K562 (cell line): Measurements from ENCODE around the gene HLCS. TPM values are rescaled to one million over a fixed set of nuclear protein-coding genes. Genes with fewer than 3 reads are reported as not detected.

Experiments used
- ARID4B ChIP-seq: sonication (generic); formaldehyde crosslinking; IDR thresholded peaks from 2 replicates; pipeline ENCODE4 v1.8.0; 2022; ENCODE audit warnings: mild to moderate bottlenecking, missing genetic modification reagents
- BMI1 ChIP-seq: fragments of 150-350 bp; IDR thresholded peaks from 2 replicates; pipeline ENCODE4 v1.6.1; 2014; ENCODE audit warnings: low read length
- CHD1 ChIP-seq: fragments of 200-600 bp; sonication (generic); IDR thresholded peaks from one replicate; pipeline ENCODE4 v1.6.1; 2012; ENCODE audit warnings: mild to moderate bottlenecking, moderate library complexity, low read length, inconsistent platforms
- DACH1 ChIP-seq: fragments of 450-650 bp; IDR thresholded peaks from 2 replicates; pipeline ENCODE4 v1.6.1; 2018; ENCODE audit not compliant: partially characterized antibody
- ETV6 ChIP-seq, 3 experiments: fragments of 150-350 bp in 1 of 3; sonication (generic) in 1 of 3; formaldehyde crosslinking in 1 of 3; IDR thresholded peaks; 2 replicates each; pipeline versions ENCODE4 v1.6.1 to v1.8.0; 2014 to 2022; ENCODE audit warnings: borderline replicate concordance in 2 of 3, low read depth in 2 of 3, antibody characterized with exemption in 1 of 3, low read length in 1 of 3, mild to moderate bottlenecking in 1 of 3, missing genetic modification reagents in 1 of 3
- KDM2B ChIP-seq: fragments of 250-450 bp; sonication (Bioruptor Pico); IDR thresholded peaks from 2 replicates; pipeline ENCODE4 v1.8.0; 2021; ENCODE audit warnings: mild to moderate bottlenecking, moderate library complexity
- L3MBTL2 ChIP-seq: fragments of 450-650 bp; IDR thresholded peaks from 2 replicates; pipeline ENCODE4 v1.6.1; 2016; ENCODE audit warnings: mild to moderate bottlenecking, moderate library complexity
- MLLT1 ChIP-seq, 2 experiments: fragments of 450-650 bp; IDR thresholded peaks; 2 replicates each; pipeline ENCODE4 v1.6.1; 2016
- MYC ChIP-seq, 2 experiments: fragments of 250-450 bp in 1 of 2; sonication (Bioruptor Pico) in 1 of 2; IDR thresholded peaks; 2 replicates each; pipeline versions ENCODE4 v1.5.1 to v1.6.1; 2012 to 2021; ENCODE audit warnings: low read depth in 2 of 2, borderline replicate concordance in 1 of 2, improper control_type of control experiment in 1 of 2, low read length in 1 of 2, mild to moderate bottlenecking in 1 of 2, moderate library complexity in 1 of 2
- SUPT5H ChIP-seq: fragments of 450-650 bp; IDR thresholded peaks from 2 replicates; pipeline ENCODE4 v1.6.1; 2016
- TCF3 ChIP-seq: sonication (generic); formaldehyde crosslinking; IDR thresholded peaks from 2 replicates; pipeline ENCODE4 v1.4.0; 2020; ENCODE audit warnings: mild to moderate bottlenecking, missing genetic modification reagents
- XRCC4 ChIP-seq: IDR thresholded peaks from one replicate; pipeline ENCODE4 v1.6.1; 2011; ENCODE audit not compliant: insufficient read depth, insufficient read length; ENCODE audit errors: extremely low read depth
- YY1 ChIP-seq, 3 experiments: IDR thresholded peaks; 2 replicates each; pipeline ENCODE4 v1.6.1; 2011; ENCODE audit warnings: low read length in 2 of 3, mild to moderate bottlenecking in 2 of 3, moderate library complexity in 2 of 3, borderline replicate concordance in 1 of 3, control low read depth in 1 of 3, low read depth in 1 of 3; ENCODE audit not compliant: insufficient read depth in 3 of 3, insufficient replicate concordance in 2 of 3, control insufficient read depth in 1 of 3, insufficient read length in 1 of 3; ENCODE audit errors: extremely low read depth in 1 of 3
- ZBTB49 ChIP-seq: sonication (generic); formaldehyde crosslinking; IDR thresholded peaks from 2 replicates; pipeline ENCODE4 v1.8.0; 2022; ENCODE audit warnings: missing genetic modification reagents, mild to moderate bottlenecking, borderline replicate concordance
- ZC3H4 ChIP-seq: sonication (generic); formaldehyde crosslinking; IDR thresholded peaks from 2 replicates; pipeline ENCODE4 v1.9.0; 2021; ENCODE audit warnings: missing genetic modification reagents, borderline replicate concordance
- polyA plus RNA-seq, 8 experiments: library from polyadenylated mRNA; depleted of rRNA in 4 of 8; stranded (reverse) in 5 of 8; unstranded in 3 of 8; fragments of >200 nt; fragmentation: Nextera tagmentation in 2 of 8; fragmentation: Illumina TruSeq in 1 of 8; extraction: Ambion mirVana in 2 of 8; extraction: Trizol in 1 of 8; gene quantifications; 2 replicates each; pipeline versions ENCODE4 v1.2.1 to v1.2.3, GENCODE V29; 2011 to 2014; ENCODE audit warnings: inconsistent platforms in 1 of 8, missing spikeins in 1 of 8
- total RNA-seq, 7 experiments: library from RNA; depleted of rRNA in 6 of 7; stranded (reverse); fragments of >200 nt in 6 of 7; fragmentation: Illumina TruSeq in 2 of 7; extraction: Trizol in 2 of 7; gene quantifications; 2 replicates each; pipeline versions ENCODE4 v1.2.1 to v1.2.3, GENCODE V29; 2011 to 2021; ENCODE audit warnings: low replicate concordance in 1 of 7

Gene HLCS
- total and polyA plus RNA-seq, 9 of the 15 experiments (the other 6 are each of a cell fraction or from before 2014, with no cell fraction given) = 3.0 to 21.5 (median 17.1) TPM

GRCh38 chr21:36989699-36990507 lies 23.4 kb upstream of the HLCS start (continued):
- TF ChIP-seq MYC (IDR thresholded peaks at IDR 0.05; ENCODE audit: low read depth, low read length) (peak; percentile 93), MYC (CRISPR knock-in tag; IDR thresholded peaks at IDR 0.05; ENCODE audit: borderline replicate concordance, low read depth) (no peak), XRCC4 (no peak), DACH1 (peak; percentile 73), YY1 (IDR thresholded peaks at IDR 0.05; ENCODE audit: borderline replicate concordance in 1 of 3, control insufficient read depth in 1 of 3, extremely low read depth in 1 of 3, insufficient read depth in 3 of 3, insufficient read length in 1 of 3, insufficient replicate concordance in 2 of 3, low read depth in 1 of 3, low read length in 2 of 3) (peak; percentile 49 to 89 (median 83)), ARID4B (CRISPR knock-in tag) (peak; percentile 86), ZBTB49 (CRISPR knock-in tag) (peak; percentile 94; the same call in 1 of the 2 replicates), ZC3H4 (CRISPR knock-in tag) (peak; percentile 7; the same call in 1 of the 2 replicates), ETV6 (IDR thresholded peaks at IDR 0.05; ENCODE audit: borderline replicate concordance in 1 of 2, low read depth in 2 of 2, low read length in 1 of 2) (no peak), ETV6 (CRISPR knock-in tag; IDR thresholded peaks at IDR 0.05; ENCODE audit: borderline replicate concordance) (peak; percentile 81; the same call in 1 of the 2 replicates), SUPT5H (peak; percentile 83), MLLT1 (IDR thresholded peaks at IDR 0.05) (no peak), L3MBTL2 (peak; percentile 100), CHD1 (no peak), BMI1 (no peak), KDM2B (CRISPR knock-in tag) (peak; percentile 27; the same call in 1 of the 2 replicates), TCF3 (CRISPR knock-in tag) (peak; percentile 48)
